NCI-H2081 treated with DMSO at 0.1 percent for 48 hours (cell line): ENCODE measurements around the gene VWC2.
"Not testable (repeated sequence)": the region's sequence is repeated elsewhere in the genome, so short reads cannot be mapped to it uniquely, and the experiment has no call there.

ENCODE experiments used
- DNase-seq: peaks from one replicate; lab custom pipeline; 2025; lab: John Stamatoyannopoulos, UW

VWC2 gene

DNA sequence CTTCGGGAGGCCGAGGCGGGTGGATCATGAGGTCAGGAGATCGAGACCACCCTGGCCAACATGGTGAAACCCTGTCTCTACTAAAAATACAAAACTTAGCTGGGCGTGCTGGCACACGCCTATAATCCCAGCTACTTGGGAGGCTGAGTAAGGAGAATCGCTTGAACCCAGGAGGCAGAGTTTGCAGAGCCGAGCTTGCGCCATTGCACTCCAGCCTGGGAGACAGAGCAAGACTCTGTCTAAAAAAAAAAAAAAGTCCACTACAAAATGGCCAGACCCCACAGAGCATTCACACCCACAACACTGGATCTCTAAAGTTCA is 78.1 kb downstream of the VWC2 start:
- not testable (repeated sequence) for DNase-seq

DNA sequence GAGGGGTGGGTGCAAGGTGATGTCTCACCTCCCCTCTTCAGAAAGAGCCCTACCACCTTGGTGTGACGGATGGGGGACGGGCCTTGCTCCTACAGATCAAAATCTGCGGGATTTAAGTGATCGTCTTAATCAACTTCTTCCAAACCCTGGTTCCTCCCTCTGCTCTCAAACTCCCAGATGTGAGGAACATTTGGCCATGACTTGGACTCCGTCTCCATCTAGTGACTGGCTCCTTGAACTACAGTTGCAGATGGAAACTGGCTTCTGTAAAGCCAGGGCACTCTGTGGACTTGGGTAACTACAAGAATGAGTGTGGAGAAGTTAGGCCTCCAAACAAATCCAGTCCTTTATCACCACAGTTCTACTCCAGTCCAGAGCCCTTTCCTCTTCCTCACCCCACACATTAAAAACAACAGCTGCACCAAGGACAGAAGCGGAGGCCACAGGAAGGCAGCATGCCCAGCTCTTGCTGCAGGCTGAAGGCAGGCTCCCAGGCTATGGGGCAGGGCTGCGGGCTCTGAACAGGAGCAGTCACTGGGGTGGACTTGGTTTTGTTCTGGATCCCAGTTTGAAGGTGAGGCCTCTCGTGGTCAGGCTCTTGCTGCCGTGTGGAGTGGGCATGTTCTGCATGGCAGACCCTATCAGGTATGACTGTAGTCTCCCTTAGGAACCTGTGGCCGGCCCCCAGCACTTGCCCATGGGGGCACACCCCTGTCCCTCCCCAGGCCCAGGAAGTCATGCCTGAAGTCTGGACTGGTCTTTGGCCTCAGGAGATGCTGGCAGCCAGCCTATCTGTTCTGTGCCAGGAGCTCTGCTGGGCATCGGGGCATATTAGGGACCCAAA is 79.4 kb downstream of the VWC2 start:
- peak; percentile 3 for DNase-seq

DNA sequence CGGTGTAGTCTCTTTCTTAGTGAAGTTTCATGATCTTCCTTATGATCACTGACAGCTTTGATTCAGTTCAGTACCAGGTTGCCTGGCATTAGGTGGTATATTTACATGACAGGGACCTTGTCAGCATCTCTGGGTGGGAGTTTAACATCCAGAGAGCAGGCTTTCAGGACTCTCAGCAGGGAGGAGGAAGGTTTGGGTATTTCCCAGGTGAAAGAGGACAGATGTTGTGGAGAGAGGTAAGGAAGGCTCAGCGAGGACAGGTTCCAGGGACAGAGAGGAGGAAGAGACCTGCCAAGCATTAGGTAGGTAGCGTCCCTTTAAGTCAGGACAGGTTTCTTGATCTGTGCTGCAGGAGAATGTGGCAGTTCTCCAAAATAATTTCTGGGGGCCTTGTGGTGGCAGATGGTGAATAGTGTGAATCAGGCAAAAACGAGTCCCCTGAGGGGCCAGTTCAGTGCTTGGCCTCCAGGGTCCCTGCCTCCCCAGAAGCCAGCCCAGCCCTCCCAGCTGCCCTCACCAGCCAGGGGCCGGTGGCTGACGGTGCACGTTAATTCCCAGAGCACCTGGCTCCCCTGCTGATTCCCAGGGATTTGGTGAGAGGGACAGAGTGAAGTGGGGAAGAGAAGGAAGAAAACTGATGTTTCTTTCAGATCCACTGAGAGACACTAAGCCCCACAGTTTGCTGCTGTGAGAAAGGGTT is 82.0 kb downstream of the VWC2 start:
- DNase-seq = no peak

DNA sequence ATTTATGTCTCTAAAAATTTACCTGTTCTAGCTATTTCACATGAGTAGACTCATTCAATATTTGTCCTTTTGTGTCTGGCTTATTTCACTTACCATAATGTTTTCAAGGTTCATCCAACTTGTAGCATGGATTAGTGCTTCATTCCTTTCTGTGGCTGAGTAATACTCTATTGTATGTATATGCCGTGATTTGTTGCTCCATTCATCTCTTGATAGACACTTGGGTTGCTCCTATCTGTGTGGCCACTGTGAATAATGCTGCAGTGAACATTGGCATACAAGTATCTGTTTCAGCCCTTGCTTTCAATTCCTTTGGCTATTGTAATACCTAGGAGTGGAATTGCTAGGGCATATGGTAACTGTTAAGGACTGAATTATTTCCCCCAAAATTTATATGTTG is 86.9 kb downstream of the VWC2 start:
- no peak for DNase-seq

DNA sequence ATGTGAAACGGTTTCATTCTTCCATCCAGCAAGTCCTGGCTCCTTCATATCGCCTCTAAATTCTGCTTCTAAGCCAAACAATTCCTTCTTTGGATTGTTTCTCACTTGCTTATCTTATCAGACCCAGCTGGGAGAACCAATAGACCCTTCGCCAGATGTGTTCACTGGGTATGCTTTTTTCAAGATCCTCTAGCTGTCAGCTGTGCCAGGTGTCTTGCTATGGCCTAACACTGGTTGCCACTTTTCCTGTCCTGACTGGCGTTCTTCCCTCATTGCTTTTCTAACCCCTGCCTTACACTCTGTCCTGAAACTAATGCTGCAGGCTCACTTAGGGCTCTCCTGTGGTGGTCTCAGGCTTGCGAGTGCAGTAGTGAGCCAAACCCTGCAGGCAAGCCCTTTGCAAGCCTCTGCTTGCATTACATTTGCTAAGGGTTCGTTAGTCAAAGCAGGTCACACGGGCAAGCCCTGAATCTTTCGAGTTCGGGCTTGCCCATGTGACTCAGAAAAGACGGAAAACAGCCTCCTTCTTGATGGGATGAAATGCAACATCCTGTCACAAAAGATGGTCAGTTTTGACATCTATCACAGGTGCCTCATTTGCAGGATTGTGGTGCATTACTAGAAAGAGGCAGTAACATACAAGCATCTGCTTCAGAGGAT is 92.8 kb downstream of the VWC2 start:
- no peak for DNase-seq

DNA sequence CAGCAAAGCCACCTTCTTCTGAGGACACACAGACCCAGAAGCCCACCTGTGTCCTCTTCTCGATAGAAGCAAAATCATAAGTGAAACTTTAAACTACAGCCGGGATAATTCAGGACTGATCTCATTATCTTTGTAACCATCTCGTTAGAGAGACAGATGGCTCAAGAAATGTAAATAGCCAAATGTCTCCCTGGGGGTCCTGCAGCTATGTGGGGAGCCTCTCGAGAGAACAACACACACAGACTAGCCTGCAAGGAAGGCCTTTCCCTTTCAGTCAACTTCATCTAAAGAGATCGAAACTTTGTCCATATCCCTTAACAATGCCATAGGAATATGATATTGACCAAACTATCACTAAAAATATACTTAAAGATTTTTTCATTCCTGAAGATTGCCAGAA is 93.5 kb downstream of the VWC2 start:
- no peak for DNase-seq

DNA sequence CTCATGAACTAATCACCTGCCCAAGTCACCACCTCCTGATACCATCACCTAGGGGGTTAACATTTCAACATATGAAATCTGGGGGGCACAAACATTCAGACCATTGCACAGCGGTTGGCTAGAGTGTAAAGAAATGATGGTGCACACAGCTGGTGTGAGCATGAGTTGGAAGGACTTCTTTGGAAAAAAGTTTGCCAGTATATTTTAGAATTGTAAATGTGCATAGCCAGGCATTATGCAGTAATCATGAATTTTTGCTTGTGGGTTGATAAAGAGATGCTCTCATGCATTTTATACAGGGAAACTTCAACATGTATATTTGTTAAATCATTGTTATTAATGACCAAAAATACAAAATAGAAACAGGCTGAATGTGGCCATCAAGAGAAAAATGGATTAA is 100.0 kb downstream of the VWC2 start:
- DNase-seq = no peak

DNA sequence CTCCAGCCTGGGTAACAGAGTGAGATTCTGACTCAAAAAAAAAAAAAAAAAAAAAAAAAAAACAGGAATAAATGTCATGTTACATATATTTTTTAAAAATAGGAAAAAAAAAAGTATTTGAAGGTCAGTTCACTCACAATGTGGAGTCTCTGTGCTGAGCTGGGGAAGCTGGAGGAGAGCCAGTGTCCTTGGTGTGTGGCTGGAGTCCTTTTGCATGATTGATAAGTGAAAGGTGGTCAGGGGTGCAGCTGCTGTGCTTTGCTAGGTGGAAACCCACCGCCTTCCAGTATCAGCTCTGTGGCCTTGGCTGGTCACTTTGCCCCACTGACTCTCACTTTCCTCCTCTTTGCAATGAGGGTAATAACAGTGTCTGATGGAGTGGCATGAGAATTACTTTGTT is 101.9 kb downstream of the VWC2 start:
- no peak for DNase-seq

DNA sequence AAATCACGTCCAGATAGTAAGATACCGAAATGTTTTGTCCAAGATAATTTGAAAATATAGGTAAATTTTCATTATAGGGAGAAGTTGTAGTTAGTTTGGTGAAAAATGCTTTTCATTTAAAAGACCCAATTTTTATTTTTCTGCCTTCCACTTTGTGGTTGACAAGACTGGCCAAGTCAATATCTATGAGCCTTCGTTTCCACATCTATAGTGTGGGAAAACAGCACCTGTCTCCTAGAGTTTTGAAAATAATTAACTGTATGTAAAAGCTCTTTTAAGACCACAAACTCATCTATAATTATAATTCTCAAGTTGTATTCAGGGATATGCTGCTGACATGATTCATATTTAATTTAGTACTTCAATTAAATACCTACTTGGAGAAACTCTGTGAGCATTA is 102.8 kb downstream of the VWC2 start:
- DNase-seq = no peak

DNA sequence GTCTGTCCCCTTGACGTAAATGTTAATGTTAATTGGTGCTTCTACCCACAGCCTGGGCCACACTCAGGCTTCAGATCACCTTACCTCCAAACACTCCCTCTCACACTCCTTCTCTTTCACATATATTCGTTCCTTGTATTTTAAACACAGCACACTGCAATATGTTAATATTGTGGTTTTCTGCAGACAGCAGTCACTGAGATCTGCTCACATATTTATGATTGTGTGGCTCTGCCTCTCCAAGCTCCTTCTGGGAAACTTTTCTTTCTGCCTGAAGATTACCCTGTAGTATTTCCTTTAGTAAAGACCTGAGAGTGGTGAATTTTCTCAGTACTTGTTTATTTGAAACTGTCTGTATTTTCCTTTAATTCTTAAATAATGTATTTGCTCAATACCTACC is 104.7 kb downstream of the VWC2 start:
- no peak for DNase-seq

DNA sequence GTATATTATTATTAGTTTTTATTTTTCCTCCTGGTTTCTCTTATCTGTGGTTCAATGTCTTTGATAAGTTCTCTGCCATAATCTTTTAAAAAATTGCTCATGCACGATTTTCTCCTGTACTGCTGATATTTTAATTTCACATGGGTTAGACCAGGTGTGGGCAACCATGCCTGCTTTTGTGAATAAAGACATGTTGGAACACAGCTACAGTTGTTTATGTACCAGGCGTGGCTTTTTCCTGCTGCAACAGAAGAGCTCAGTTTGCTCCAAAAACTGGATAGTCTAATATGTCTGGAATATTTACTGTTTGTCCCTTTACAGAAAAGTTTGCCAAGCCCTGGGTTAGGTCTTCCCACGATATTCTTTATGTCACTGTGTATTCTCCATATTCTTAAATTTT is 105.2 kb downstream of the VWC2 start:
- no peak for DNase-seq

DNA sequence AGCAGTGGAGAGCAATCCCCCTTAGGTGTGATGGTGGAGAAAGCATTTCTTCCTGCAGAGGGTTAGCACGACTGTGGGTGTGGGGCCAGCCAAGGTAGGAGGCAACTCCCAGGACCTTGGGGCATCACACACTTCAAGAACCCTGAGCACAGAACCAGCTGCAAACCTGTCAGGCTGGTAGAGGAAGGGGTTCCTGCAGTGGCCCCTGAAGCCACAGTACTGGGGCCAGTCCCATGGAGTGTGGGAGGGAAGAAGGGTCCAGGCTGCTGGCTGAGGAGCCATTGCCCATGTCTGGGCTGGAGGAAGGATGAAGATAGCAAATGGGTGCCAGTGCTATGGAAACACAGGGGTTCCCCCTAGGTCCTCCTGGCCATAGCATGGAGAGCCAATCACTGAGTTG is 110.5 kb downstream of the VWC2 start:
- no peak for DNase-seq

DNA sequence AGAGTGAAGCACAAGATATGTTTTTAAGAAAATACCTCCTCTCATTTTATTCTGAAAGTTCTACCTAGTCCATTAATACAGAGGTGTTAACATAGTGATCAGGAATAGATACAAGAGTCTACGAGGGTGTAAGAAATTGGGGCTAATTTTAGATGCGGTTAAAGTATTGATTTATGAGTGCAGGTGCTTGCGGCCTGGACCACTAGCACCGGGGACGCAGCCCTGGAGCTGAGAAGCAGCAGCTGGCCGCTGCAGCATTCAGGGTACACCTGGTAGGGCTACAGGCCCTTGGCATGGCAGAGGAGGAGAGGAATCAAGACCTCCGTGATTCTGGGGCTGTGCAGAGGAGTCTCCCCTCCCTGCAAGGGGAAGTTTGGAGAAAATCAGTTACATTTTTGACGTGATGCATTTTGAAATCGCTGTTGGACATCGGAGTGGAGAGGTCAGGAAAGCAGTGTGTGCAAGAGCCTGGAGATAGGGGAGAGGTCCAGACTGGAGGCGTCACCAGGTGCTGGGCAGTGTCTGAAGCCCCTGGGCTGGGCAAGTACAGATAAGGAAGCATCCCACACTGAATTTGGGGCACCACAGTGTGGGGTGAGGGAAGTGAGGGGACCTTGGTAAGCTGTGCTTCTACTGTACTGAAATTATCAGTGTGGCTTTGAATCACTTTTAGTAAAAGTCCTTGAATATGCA is 112.3 kb downstream of the VWC2 start:
- DNase-seq = no peak

DNA sequence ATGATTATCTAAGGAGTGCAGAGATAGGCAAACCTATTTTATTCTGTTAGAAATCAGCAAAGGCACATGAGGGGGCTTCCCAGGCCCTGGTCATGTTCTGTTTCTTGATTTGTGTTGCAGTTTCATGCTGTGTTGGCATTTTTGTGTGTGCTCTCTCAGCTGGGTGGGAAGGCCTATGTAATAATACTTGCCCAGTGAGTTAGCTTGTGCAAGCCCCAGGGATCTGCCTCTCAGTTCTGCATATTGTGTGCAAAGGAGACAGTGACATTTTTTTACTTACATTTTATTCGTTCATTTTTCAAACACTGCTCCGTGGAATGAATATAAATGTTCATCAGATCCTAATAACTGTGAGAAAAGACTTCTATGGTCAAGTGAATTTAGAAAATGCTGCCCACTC is 119.0 kb downstream of the VWC2 start:
- no peak for DNase-seq

DNA sequence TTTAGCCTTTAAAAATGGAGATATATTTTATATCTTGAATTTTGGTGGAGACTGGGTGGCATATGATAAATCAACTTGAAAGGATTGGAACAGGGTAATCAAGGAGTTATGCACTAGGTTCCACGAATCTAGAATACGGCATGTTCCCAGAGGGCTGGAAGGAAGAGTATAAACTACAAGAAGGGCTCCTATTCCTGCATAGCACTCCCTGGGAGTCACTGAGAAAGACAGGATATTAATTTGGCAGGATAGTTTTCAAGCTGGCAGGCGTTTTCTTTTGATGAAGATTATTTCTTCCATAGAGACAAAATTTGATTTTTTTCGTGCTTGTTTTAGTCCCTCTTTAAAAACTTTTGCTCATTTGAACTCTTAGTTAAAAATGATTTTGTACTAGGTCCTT is 119.7 kb downstream of the VWC2 start:
- DNase-seq = no peak

DNA sequence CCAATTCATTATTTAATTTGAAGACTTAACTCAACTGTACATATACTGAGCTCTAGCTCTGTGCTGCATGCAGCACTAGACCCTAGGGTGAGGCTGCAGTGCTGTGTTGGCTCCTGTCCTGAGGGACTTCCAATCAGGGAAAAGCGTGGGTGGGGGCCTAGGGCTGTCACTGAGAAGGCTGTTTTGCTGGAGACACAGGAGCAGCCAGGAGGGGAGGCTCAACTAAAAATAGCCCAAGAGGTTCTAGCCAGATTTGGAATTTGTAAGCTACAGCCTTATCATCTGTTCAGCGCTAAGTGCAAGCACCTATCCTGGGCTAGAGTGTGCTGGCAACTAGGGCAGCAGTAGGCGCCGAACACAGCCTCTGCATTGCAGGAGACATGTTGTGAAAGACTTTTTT is 121.1 kb downstream of the VWC2 start:
- DNase-seq = no peak

DNA sequence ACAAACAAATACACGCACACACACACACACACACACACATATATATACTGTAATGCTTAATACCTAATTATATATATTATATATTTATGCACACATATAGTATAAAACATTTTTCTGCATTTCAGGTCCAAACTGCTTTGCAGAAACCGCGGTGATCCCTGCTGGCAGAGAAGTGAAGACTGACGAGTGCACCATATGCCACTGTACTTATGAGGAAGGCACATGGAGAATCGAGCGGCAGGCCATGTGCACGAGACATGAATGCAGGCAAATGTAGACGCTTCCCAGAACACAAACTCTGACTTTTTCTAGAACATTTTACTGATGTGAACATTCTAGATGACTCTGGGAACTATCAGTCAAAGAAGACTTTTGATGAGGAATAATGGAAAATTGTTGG is 138.5 kb downstream of the VWC2 start:
- no peak for DNase-seq

DNA sequence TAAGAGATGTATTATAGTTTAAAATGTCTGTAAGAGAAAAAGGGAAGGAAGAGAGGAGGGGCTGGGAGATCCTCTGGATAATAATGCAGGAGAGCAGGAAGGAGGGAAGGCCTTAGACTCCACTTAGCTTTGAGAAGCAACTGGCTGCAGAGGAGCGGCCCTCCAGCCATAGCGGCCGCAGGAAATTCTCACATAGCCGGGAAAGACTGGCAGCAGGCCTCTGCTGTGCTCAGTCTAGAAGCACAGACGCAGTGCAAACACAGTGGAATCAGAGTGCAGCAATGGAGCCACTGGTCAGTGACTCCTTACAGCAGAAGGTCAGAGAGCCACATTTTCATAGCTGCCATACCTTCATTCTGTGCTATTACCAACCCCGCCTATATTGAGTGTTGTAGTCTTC is 153.3 kb downstream of the VWC2 start:
- DNase-seq = no peak

DNA sequence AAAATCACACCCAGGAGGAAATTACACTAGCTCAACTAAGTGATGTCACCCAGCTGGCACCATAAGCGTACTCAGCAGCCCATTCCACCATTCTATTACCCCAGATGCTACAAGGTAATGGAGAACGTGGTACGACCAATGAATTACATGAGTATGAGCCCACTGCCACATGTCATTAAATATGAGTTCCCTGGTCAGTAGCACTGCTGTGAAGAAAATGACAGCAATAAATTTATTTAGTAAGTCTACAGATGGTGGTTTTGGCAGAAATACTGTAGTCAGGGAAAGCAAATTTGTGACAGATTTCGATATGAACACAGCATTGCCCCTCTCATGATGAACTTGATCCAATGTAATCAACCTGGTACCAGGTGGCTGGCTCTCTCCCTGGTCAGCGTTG is 154.2 kb downstream of the VWC2 start:
- no peak for DNase-seq

DNA sequence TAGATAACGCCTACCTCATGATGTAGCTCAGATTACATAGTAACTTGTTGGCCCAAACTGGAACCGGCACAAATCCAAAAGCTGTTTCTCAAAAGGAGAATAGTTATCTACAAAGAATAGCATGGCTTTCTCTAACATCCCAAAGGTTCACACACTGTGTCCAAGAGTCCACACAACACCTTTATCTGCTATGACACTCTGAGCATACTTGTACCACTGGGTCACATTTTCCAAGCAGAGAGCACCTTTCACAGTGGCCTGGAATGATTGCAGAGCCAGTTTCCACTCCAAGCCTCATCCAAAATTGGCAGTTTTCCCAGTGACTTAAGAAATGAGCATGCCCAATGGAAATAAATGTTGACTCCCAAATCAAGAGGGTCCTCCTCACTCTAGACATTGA is 155.3 kb downstream of the VWC2 start:
- DNase-seq = no peak

DNA sequence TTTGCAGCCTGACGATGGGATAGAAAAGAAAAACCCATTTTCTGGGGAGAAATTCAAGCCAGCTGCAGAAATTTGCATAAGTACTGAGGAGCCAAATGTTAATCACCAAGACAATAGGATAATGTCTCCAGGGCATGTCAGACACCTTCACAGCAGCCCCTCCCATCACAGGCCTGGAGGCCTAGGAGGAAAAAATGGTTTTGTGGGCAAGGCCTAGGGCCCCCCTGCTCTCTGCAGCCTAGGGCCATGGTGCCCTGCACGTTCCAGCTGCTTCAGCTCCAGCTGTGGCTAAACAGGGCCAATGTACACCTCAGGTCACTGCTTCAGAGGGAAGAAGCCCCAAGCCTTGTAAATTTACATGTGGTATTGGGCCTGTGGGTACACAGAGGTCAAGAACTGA is 158.2 kb downstream of the VWC2 start:
- no peak for DNase-seq

DNA sequence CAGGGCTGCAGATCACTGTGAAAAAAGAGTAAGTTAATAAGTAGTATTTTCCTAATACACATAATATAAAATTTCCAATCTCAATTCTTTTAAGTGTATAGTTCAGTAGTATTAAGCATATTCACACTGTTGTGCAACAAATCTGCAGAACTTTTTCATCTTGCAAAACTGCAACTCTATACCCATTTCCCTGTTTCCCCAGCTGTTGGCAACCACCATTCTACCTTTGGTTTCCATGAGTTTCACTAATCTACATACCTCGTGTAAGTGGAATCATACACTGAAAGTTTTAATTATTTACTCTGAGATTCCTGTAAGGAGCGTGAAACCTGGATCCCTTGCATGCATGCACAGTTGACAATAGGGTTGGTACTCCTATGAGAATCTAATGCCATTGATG is 164.2 kb downstream of the VWC2 start:
- DNase-seq = no peak
